Germinal center (tissue), 1 donor: ENCODE results near the gene FYN.
A peak's percentile ranks its signal among the peaks of the same experiment; 100 is the strongest.
"Not testable (repeated sequence)": the region's sequence is repeated elsewhere in the genome, so short reads cannot be mapped to it uniquely, and the experiment has no call there.

Source experiments
- DNase-seq: peaks from one replicate; pipeline ENCODE4 v3.0.0; 2012; ENCODE audit warnings: mixed read lengths, low spot score

The FYN gene

GRCh38 chr6:111873178-111874024 lies at the start of gene FYN:
TSS of gene FYN (minus strand) at chr6:111873452. CDS start at chr6:111720051, 153,401 bp downstream.
- DNase-seq = peak; percentile 99

DNA sequence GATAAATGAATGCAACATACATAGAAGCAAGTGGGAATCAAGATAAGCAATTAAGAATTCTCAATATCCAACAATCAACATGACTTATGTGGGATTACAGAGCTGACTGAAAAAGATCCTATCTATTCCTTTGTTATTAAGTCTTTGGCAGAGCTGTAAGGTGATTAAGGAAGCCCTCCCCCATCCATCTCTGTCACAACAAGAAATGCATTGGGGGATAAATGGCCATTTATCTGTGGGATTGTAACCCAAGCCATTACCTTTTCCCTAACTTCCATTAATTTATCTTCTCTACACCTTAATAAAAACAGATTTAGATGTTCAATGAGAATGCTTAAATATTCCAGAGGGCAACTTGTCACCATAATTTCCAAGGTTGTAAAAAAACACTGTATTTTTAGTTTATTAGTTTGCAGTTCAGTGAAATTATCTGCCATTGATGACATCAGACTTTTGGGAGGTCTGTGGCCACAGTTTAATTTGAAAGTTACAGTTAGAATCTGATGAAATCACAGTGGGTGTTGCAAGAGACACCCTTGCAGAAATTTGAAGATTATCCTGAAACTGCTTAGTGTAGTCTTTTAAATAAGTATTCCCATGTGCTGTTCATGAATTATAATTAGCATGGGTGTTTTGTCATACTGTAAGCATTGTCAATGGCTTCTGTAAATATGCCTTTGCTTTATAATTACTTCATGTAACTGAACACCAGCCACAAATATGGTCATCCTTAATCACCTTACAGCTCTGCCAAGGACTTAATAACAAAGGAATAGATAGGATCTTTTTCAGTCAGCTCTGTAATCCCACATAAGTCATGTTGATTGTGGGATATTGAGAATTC lies 49.4 kb upstream of the FYN start:
- no peak for DNase-seq

DNA sequence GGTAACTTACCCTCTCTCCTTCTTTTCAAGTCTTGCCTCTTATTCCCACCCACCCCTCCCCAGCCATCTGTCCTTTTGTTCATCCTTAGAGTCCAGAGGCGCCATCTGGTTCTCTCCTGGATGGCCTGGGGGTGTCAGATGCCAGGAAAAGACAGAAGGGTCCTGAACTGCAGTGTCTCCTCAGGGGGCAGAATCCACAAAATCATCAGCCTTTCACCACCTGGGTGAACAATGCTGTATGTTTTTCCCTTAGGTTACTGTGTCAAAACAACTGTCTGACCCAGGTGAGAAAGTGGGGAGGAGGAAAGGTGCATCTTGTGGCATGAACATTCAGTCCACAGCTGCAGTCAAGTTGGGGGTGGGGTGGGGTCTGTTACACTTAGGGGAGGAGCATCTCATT lies 47.9 kb upstream of the FYN start:
- no peak for DNase-seq

DNA sequence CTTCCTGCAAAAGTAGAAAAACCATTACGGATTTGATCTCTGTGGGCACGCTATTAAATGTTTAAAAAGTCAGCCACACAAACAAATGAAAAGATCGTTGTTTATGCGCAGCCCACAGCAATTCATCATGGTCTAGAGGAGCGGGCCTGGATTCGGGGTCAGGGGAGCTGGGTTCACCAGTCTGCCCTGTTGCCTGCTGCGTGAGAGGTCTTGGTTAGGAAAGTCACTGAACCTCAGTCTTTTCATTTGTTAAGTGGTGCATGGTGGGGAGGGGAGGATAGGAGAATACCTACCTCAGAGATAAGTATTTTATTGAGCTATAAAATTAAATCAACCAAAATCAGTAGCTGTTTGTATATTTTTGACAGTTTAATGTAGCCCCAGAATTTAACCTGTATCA lies 47.3 kb upstream of the FYN start:
- no peak for DNase-seq

GRCh38 chr6:111918825-111919224 lies 45.6 kb upstream of the FYN start:
- no peak for DNase-seq

- no peak for DNase-seq
These were observed 43.5 kb upstream of the FYN start for GRCh38 chr6:111916747-111917146.

- DNase-seq = no peak
These were observed 41.4 kb upstream of the FYN start for GRCh38 chr6:111914617-111915016.

- DNase-seq = no peak
These were observed 39.7 kb upstream of the FYN start for GRCh38 chr6:111912904-111913303.

DNA sequence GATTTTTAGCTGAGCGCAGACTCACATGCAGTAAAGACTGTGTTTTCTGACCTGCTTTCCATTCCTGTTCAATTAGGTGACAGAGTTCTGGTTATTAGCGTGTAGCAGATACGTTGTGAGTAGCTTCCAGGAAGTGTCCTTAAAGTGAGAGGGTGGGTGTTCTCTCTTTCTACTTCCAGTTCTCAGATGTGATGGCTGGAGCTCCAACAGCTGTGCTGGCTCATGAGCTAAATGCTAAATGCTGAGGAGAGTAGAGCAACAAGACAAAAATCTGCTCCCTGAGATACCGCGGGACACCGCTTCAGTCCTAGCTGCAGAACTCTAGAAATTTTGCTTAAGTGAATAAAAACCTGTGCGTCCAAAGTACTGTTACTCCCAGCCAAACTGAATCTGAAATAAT lies 38.2 kb upstream of the FYN start:
- no peak for DNase-seq

DNA sequence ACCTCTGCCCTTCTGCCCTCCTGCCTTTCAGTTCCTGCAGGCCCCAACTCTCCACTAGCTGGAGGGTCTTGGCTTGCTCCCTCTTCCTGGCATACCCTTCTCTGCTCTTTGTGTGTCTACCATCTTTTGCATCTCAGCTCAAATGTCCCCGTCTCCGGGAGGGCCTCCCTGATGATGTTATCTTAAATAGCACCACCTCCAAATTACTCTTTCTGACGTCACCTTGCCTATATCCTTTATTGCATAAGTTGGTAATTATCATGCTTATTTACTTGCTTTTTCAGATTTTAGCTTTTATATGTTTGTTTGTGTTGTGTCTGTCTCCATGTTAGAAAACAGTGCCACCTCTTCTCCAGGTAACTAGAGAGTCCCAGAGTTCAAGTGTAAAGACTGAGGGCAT lies 36.0 kb upstream of the FYN start:
- DNase-seq = no peak

GRCh38 chr6:111908365-111908764 lies 35.1 kb upstream of the FYN start:
- not testable (repeated sequence) for DNase-seq

DNA sequence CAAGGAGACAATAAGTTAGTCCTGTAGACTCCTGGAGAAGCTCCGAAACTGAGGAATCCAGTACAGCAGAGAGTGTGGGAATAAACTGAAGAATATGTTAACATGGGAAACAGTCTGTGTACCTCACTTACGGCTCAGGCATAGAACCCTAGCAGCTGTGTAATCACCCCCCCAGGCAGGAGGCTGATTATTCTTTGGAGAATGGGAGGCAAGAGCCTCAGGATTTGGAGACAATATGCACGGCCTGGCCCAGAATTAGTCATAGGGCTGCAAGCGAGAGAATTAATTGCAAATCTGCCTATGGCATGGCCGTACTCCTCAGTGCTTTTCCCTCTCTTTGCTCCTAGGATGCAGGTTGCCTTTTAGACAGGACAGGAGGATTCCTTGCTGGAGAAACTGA lies 27.5 kb upstream of the FYN start:
- no peak for DNase-seq

DNA sequence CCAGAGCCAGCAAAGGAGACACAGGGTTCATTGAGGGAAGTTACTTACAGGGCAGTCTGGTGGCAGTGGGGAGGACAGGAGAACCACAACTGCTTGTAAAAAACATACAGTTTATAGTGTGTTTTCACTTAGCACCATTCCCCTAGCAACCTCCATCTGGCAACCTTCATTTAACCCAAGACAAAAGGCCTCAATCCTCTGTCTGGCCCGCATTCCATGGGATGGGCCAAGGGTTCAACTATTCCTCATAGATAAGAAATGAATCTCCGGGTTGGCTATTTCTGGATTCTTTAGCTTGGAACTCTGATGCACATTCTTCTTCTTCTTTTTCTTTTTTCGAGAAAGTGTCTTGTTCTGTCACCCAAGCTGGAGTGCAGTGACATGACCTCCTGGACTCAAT lies 26.3 kb upstream of the FYN start:
- DNase-seq = no peak

- DNase-seq = no peak
These were observed 25.2 kb upstream of the FYN start for GRCh38 chr6:111898452-111898851.

DNA sequence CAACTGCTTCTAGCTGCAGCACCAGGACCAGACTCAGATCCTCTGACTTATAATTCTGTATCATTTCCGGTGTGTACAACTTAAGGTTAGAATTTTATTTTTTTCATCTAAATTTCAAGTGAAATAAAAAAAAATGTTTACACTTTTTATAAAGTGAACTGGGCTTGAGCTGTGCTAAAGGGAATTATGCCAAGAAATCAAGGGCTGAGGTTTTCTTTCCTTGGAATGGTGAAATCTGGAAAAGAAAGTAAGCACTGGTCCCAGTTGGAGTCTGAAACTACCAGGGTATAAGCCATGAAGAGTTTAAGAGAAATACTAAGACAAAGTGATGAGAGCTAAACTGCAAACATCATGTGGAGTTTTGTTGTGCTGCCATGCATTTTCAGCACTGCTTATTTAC lies 21.7 kb upstream of the FYN start:
- DNase-seq = no peak

GRCh38 chr6:111894272-111894671 lies 21.0 kb upstream of the FYN start:
- DNase-seq = no peak

- no peak for DNase-seq
These were observed 19.2 kb upstream of the FYN start for GRCh38 chr6:111892431-111892830.

GRCh38 chr6:111890988-111891387 lies 17.7 kb upstream of the FYN start:
- no peak for DNase-seq

GRCh38 chr6:111888928-111889695 lies 15.9 kb upstream of the FYN start:
- DNase-seq = no peak

GRCh38 chr6:111886793-111887192 lies 13.5 kb upstream of the FYN start:
- DNase-seq = not testable (repeated sequence)

GRCh38 chr6:111885373-111886027 lies 12.2 kb upstream of the FYN start:
- no peak for DNase-seq

DNA sequence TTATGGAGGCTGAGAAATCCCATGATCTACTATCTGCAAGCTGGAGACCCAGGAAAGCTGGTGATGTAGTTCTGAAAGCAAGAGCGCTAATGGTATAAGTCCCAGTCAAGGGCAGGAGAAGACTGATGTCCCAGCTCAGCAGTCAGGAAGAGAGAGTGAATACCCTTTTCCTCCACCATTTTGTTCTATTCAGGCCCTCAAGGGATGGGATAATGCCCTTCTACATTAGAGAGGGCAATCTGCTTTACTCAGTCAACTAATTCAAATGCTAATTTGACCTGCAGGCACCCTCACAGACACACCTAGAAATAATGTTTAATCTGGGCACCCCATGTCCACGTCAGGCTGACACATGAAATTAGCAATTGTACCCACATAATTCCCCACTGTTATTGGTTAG lies 10.8 kb upstream of the FYN start:
- no peak for DNase-seq
